ENCODE data around the gene CPT2.

DNA sequence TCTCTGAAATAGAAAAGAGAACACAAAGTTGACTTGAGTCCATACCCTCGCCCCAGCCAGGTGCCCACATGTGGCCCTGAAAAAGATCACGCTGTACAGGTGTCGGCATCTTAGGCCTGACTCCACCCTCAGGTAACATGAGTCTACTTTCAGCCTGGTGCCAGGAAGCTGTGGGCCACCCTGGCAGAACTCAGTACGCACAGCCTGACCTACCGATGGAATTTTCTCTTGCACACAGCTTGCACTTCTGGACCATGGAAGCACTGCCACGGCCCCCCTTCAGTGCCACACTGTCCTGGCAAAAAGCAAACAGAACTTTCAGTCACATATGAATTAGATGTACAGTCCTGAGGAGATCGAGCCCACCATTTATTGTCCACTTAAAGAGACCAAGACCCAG lies 21.6 kb downstream of the CPT2 start:
- TF ChIP-seq, protein P1, sequence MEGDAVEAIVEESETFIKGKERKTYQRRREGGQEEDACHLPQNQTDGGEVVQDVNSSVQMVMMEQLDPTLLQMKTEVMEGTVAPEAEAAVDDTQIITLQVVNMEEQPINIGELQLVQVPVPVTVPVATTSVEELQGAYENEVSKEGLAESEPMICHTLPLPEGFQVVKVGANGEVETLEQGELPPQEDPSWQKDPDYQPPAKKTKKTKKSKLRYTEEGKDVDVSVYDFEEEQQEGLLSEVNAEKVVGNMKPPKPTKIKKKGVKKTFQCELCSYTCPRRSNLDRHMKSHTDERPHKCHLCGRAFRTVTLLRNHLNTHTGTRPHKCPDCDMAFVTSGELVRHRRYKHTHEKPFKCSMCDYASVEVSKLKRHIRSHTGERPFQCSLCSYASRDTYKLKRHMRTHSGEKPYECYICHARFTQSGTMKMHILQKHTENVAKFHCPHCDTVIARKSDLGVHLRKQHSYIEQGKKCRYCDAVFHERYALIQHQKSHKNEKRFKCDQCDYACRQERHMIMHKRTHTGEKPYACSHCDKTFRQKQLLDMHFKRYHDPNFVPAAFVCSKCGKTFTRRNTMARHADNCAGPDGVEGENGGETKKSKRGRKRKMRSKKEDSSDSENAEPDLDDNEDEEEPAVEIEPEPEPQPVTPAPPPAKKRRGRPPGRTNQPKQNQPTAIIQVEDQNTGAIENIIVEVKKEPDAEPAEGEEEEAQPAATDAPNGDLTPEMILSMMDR (IDR thresholded peaks at IDR 0.05): no peak
- TF ChIP-seq POLR2A (IDR thresholded peaks at IDR 0.05): no peak

Measured in Peyer's patch (tissue), 4 donors.